H1 (cell line): ENCODE data around the gene SPIB. TPM values are rescaled to one million over a fixed set of nuclear protein-coding genes. Genes with fewer than 3 reads are reported as not detected.

Source experiments
- CTCF ChIA-PET: fragments of 300-600 bp; sonication (Branson Sonifier 250); formaldehyde crosslinking; loops from one replicate; lab custom pipeline; 2021; ENCODE audit not compliant: partially characterized antibody; lab: Charles Lee
- POLR2A ChIA-PET: fragments of 300-600 bp; sonication (Branson Sonifier 250); formaldehyde crosslinking; loops from one replicate; lab custom pipeline; 2021; ENCODE audit warnings: inconsistent platforms; ENCODE audit not compliant: partially characterized antibody; lab: Charles Lee
- DNase-seq, 2 experiments: peaks; one replicate each; pipeline versions ENCODE4 v3.0.0 to v3.0.0-alpha.2; 2010 to 2022; ENCODE audit warnings: low spot score in 2 of 2, low read depth in 1 of 2, mixed read lengths in 1 of 2
- FAIRE-seq: peaks from 2 replicates; lab custom pipeline; 2011; peaks lifted over from hg19 to GRCh38; lab: Jason Lieb, UNC
- H2AFZ ChIP-seq: 2 replicates; pipeline ENCODE4 v1.8.1; 2012; ENCODE audit warnings: low read length, inconsistent platforms
- H2AK5ac ChIP-seq: 2 replicates; pipeline ENCODE4 v1.6.1; 2013; ENCODE audit warnings: low read depth, low read length
- H2BK120ac ChIP-seq: replicated peaks from 2 replicates; pipeline ENCODE3; 2013; ENCODE audit warnings: low read depth, low read length, inconsistent platforms
- H2BK12ac ChIP-seq: 2 replicates; pipeline ENCODE4 v1.6.1; 2013; ENCODE audit warnings: low read depth, low read length
- H2BK15ac ChIP-seq: 2 replicates; pipeline ENCODE4 v1.6.1; 2013; ENCODE audit warnings: low read length
- H2BK20ac ChIP-seq: 2 replicates; pipeline ENCODE4 v1.6.1; 2013; ENCODE audit warnings: low read length
- H2BK5ac ChIP-seq: 2 replicates; pipeline ENCODE4 v1.6.1; 2013; ENCODE audit warnings: low read depth, low read length
- H3K14ac ChIP-seq: 2 replicates; pipeline ENCODE4 v1.6.1; 2013; ENCODE audit warnings: inconsistent platforms; ENCODE audit not compliant: insufficient read length
- H3K18ac ChIP-seq: 2 replicates; pipeline ENCODE4 v1.6.1; 2013; ENCODE audit warnings: low read length; ENCODE audit errors: extremely low read depth
- H3K23ac ChIP-seq: 2 replicates; pipeline ENCODE4 v1.6.1; 2013; ENCODE audit warnings: inconsistent platforms; ENCODE audit not compliant: insufficient read length
- H3K23me2 ChIP-seq: 2 replicates; pipeline ENCODE4 v1.6.1; 2013; ENCODE audit warnings: low read depth, low read length
- H3K27ac ChIP-seq: 2 replicates; pipeline ENCODE4 v1.6.1; 2011; ENCODE audit warnings: low read depth, low read length, inconsistent platforms
- H3K27me3 ChIP-seq, 4 experiments: replicated peaks in 1 of 4; 1 replicate in 1 of 4; 2 replicates in 3 of 4; pipeline versions ENCODE4 v1.6.1 to v1.8.1; 2011 to 2013; ENCODE audit warnings: low read length in 3 of 4, mild to moderate bottlenecking in 3 of 4, inconsistent platforms in 2 of 4, mixed read lengths in 2 of 4, moderate library complexity in 1 of 4; ENCODE audit not compliant: control insufficient read depth in 3 of 4, insufficient read depth in 3 of 4; ENCODE audit errors: extremely low read depth in 1 of 4
- H3K36me3 ChIP-seq, 4 experiments: 2 replicates each; pipeline versions ENCODE4 v1.6.1 to v1.8.1; 2011 to 2013; ENCODE audit warnings: mild to moderate bottlenecking in 4 of 4, low read length in 3 of 4, moderate library complexity in 2 of 4, control low read depth in 1 of 4, inconsistent platforms in 1 of 4; ENCODE audit not compliant: insufficient read depth in 4 of 4, control insufficient read depth in 2 of 4
- H3K4ac ChIP-seq: replicated peaks from 2 replicates; pipeline ENCODE3; 2013; ENCODE audit warnings: low read length, low read depth, mixed read lengths, inconsistent platforms; ENCODE audit not compliant: insufficient read length
- H3K4me1 ChIP-seq, 4 experiments: replicated peaks in 1 of 4; 1 replicate in 1 of 4; 2 replicates in 3 of 4; pipeline versions ENCODE4 v1.6.1 to v1.8.1; 2011 to 2013; ENCODE audit warnings: low read length in 3 of 4, inconsistent platforms in 2 of 4, mixed read lengths in 1 of 4; ENCODE audit not compliant: insufficient read depth in 4 of 4, control insufficient read depth in 3 of 4
- H3K4me2 ChIP-seq, 2 experiments: 2 replicates each; pipeline versions ENCODE4 v1.6.1 to v1.8.1; 2011 to 2013; ENCODE audit warnings: low read depth in 2 of 2, low read length in 2 of 2, control low read depth in 1 of 2, inconsistent platforms in 1 of 2, mild to moderate bottlenecking in 1 of 2; ENCODE audit not compliant: insufficient read depth in 1 of 2
- H3K4me3 ChIP-seq, 4 experiments: fragments of 200-600, 300-600 bp in 1 of 4; sonication (generic), shearing (Covaris generic), sonication (Bioruptor Twin) in 1 of 4; 2 replicates each; pipeline versions ENCODE4 v1.5.1 to v1.8.1; 2011 to 2016; ENCODE audit warnings: low read length in 4 of 4, low read depth in 3 of 4, control low read depth in 2 of 4, inconsistent platforms in 2 of 4, mild to moderate bottlenecking in 2 of 4, mixed read lengths in 1 of 4, moderate library complexity in 1 of 4; ENCODE audit not compliant: insufficient read depth in 2 of 4; ENCODE audit errors: extremely low read depth in 1 of 4
- H3K56ac ChIP-seq: replicated peaks from 2 replicates; pipeline ENCODE3; 2013; ENCODE audit warnings: low read depth, mild to moderate bottlenecking, mixed read lengths, low read length, inconsistent platforms; ENCODE audit not compliant: insufficient read length
- H3K79me1 ChIP-seq: 2 replicates; pipeline ENCODE4 v1.6.1; 2013; ENCODE audit warnings: low read depth, low read length, control low read depth
- H3K79me2 ChIP-seq, 2 experiments: 2 replicates each; pipeline versions ENCODE4 v1.6.1 to v1.8.1; 2012 to 2013; ENCODE audit warnings: low read length in 2 of 2, mild to moderate bottlenecking in 2 of 2, inconsistent platforms in 1 of 2; ENCODE audit not compliant: insufficient read depth in 2 of 2, control insufficient read depth in 1 of 2
- H3K9ac ChIP-seq, 4 experiments: replicated peaks in 1 of 4; 1 replicate in 1 of 4; 2 replicates in 3 of 4; pipeline versions ENCODE4 v1.6.1 to v1.8.1; 2011 to 2013; ENCODE audit warnings: low read depth in 3 of 4, low read length in 3 of 4, control low read depth in 2 of 4, mild to moderate bottlenecking in 2 of 4, moderate library complexity in 2 of 4, inconsistent platforms in 1 of 4; ENCODE audit errors: extremely low read depth in 1 of 4
- H3K9me3 ChIP-seq, 2 experiments: 2 replicates each; pipeline versions ENCODE4 v1.6.1 to v1.8.1; 2012 to 2013; ENCODE audit warnings: mild to moderate bottlenecking in 2 of 2, moderate library complexity in 2 of 2, control low read depth in 1 of 2, inconsistent platforms in 1 of 2, low read depth in 1 of 2, low read length in 1 of 2, mixed read lengths in 1 of 2; ENCODE audit not compliant: insufficient read depth in 2 of 2
- H4K20me1 ChIP-seq, 2 experiments: replicated peaks in 1 of 2; 2 replicates each; pipeline versions ENCODE3 to v1.8.1; 2011 to 2013; ENCODE audit warnings: inconsistent platforms in 2 of 2, low read length in 2 of 2, mild to moderate bottlenecking in 1 of 2; ENCODE audit not compliant: insufficient read depth in 2 of 2, control insufficient read depth in 1 of 2
- H4K5ac ChIP-seq: 2 replicates; pipeline ENCODE4 v1.6.1; 2013; ENCODE audit warnings: low read length, low read depth, mixed read lengths, inconsistent platforms; ENCODE audit not compliant: insufficient read length
- H4K8ac ChIP-seq: 2 replicates; pipeline ENCODE4 v1.8.0; 2013; ENCODE audit warnings: mild to moderate bottlenecking, moderate library complexity, low read length, inconsistent platforms; ENCODE audit not compliant: insufficient read depth; ENCODE audit errors: extremely low read depth
- H4K91ac ChIP-seq: replicated peaks from 2 replicates; pipeline ENCODE3; 2013; ENCODE audit warnings: low read length, mixed read lengths, inconsistent platforms; ENCODE audit not compliant: insufficient read length
- CBX5 ChIP-seq: fragments of 300-800, 300-1000 bp; sonication (generic); IDR thresholded peaks from 2 replicates; pipeline ENCODE4 v1.7.1; 2016; ENCODE audit warnings: antibody characterized with exemption, low read length, low read depth
- CTBP2 ChIP-seq: IDR thresholded peaks from 2 replicates; pipeline ENCODE4 v1.7.0; 2011; ENCODE audit warnings: borderline replicate concordance, mild to moderate bottlenecking, moderate library complexity, mixed read lengths, low read length; ENCODE audit not compliant: insufficient read depth, insufficient read length
- FOSL1 ChIP-seq: IDR thresholded peaks from 2 replicates; pipeline ENCODE4 v1.6.1; 2011; ENCODE audit warnings: mild to moderate bottlenecking, low read depth, low read length, moderate library complexity; ENCODE audit not compliant: insufficient read depth
- SIX5 ChIP-seq: IDR thresholded peaks from 2 replicates; pipeline ENCODE4 v1.6.1; 2011; ENCODE audit warnings: mild to moderate bottlenecking, low read depth, low read length
- TEAD4 ChIP-seq: IDR thresholded peaks from 2 replicates; pipeline ENCODE4 v1.6.1; 2012; ENCODE audit warnings: low read depth, low read length, inconsistent platforms, mixed read lengths
- WGBS, 2 experiments: shearing (Covaris generic) in 1 of 2; methylation state at CpG; one replicate each; pipeline versions ENCODE4 v1.1.6 to v1.1.7; 2013 to 2015; ENCODE audit warnings: low lambda C conversion rate in 2 of 2, mixed read lengths in 2 of 2, inconsistent platforms in 1 of 2, low coverage in 1 of 2, missing lambda C conversion rate in 1 of 2; ENCODE audit not compliant: insufficient replicate concordance in 2 of 2, insufficient coverage in 1 of 2, insufficient read length in 1 of 2; ENCODE audit errors: extremely low coverage in 1 of 2, missing lambda C conversion rate in 1 of 2; 5-methylcytosine and 5-hydroxymethylcytosine counted together
- polyA plus RNA-seq, 7 experiments: library from polyadenylated mRNA; depleted of rRNA in 3 of 7; stranded (reverse) in 5 of 7; unstranded in 2 of 7; fragments of >200 nt in 5 of 7; fragments of 200-250 nt in 2 of 7; gene quantifications; 1 replicate in 5 of 7; 2 replicates in 1 of 7; 4 replicates in 1 of 7; pipeline versions ENCODE4 v1.2.1 to v1.2.3, GENCODE V29; 2011 to 2013; ENCODE audit warnings: missing spikeins in 2 of 7, mixed read lengths in 2 of 7
- total RNA-seq: library from RNA; stranded (reverse); fragmentation: NEBNext Ultra II Directional; extraction: Animal tissue kit (Norgen Biotek cat#: 25700); gene quantifications from 2 replicates; pipeline ENCODE4 v1.2.1, GENCODE V29; 2021
- TF ChIP-seq, protein P1 (sequence below), 3 experiments: IDR thresholded peaks; 1 replicate in 2 of 3; 2 replicates in 1 of 3; pipeline versions ENCODE4 v1.5.1 to v1.6.1; 2011; ENCODE audit warnings: low read length in 3 of 3, mild to moderate bottlenecking in 3 of 3, inconsistent platforms in 2 of 3, low read depth in 1 of 3, moderate library complexity in 1 of 3; ENCODE audit not compliant: insufficient read depth in 1 of 3; ENCODE audit errors: control extremely low read depth in 1 of 3

Gene SPIB
- total and polyA plus RNA-seq, 2 of the 8 experiments (the other 6 are each of a cell fraction or from before 2014, with no cell fraction given): 11.1 to 17.4 TPM

- no peak overlapping the region for H2BK20ac ChIP-seq
- no peak overlapping the region for H4K91ac ChIP-seq
- H2BK12ac ChIP-seq: no peak overlapping the region
- H3K79me1 ChIP-seq: peaks cover 5% of the 10 kb centered on the region; the same call in 1 of the 2 replicates
- H3K4me3 ChIP-seq: no peak overlapping the region
- H3K23ac ChIP-seq: no peak overlapping the region
- FAIRE-seq: no peak
- H3K27me3 ChIP-seq: no peaks in the 10 kb centered on the region
- no peaks in the 10 kb centered on the region for H3K23me2 ChIP-seq
- TF ChIP-seq, protein P1, sequence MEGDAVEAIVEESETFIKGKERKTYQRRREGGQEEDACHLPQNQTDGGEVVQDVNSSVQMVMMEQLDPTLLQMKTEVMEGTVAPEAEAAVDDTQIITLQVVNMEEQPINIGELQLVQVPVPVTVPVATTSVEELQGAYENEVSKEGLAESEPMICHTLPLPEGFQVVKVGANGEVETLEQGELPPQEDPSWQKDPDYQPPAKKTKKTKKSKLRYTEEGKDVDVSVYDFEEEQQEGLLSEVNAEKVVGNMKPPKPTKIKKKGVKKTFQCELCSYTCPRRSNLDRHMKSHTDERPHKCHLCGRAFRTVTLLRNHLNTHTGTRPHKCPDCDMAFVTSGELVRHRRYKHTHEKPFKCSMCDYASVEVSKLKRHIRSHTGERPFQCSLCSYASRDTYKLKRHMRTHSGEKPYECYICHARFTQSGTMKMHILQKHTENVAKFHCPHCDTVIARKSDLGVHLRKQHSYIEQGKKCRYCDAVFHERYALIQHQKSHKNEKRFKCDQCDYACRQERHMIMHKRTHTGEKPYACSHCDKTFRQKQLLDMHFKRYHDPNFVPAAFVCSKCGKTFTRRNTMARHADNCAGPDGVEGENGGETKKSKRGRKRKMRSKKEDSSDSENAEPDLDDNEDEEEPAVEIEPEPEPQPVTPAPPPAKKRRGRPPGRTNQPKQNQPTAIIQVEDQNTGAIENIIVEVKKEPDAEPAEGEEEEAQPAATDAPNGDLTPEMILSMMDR (IDR thresholded peaks at IDR 0.05; ENCODE audit: control extremely low read depth in 1 of 3, insufficient read depth in 1 of 3, low read depth in 1 of 3, low read length in 3 of 3): no peak
- no peak for TF ChIP-seq SIX5
- TF ChIP-seq FOSL1: no peak
- no peak for TF ChIP-seq CTBP2
- no peak for TF ChIP-seq TEAD4
- TF ChIP-seq CBX5: no peak
- no peak overlapping the region for H2BK15ac ChIP-seq
- H4K5ac ChIP-seq: no peak overlapping the region
- no peak for DNase-seq
- no peak overlapping the region for H3K9ac ChIP-seq
- ChIA-PET POLR2A (interaction anchor here (0.7 to 1.4 kb wide), 7 partner anchors 9 to 86 kb away, joined by 3 to 5 read pairs (median 3); no protein-coding TSS in a partner anchor), CTCF (interaction anchor here (0.6 to 1.7 kb wide), 7 partner anchors 14 to 853 kb away, joined by 3 to 7 read pairs (median 4); partner anchors contain the start of gene POLD1)
- no peak overlapping the region for H2AFZ ChIP-seq
- no peak overlapping the region for H4K8ac ChIP-seq
- no peak overlapping the region for H3K27ac ChIP-seq
- H3K4me2 ChIP-seq: no peak overlapping the region
- H2AK5ac ChIP-seq: no peak overlapping the region
- no peak overlapping the region for H3K4ac ChIP-seq
- peaks cover 6 to 27% (median 17%) of the 10 kb centered on the region in 4 experiments for H3K36me3 ChIP-seq
- peaks cover 1 to 4% of the 10 kb centered on the region in 2 experiments for H4K20me1 ChIP-seq
- no peak overlapping the region for H2BK5ac ChIP-seq
- H3K18ac ChIP-seq: no peak overlapping the region
- no peak overlapping the region for H3K56ac ChIP-seq
- no peaks in the 10 kb centered on the region for H3K9me3 ChIP-seq
- H3K4me1 ChIP-seq: no peaks in the 10 kb centered on the region
- H3K79me2 ChIP-seq: peaks cover 0 to 13% of the 10 kb centered on the region in 2 experiments; a peak in 2 of 4 replicates
- H2BK120ac ChIP-seq: no peak overlapping the region
- no peak overlapping the region for H3K14ac ChIP-seq
- WGBS, 2 experiments: 92% methylated on average over 12 of the region's 13 CpGs; no CpG with 5 or more reads in 1 of the 2 experiments
Observed at GRCh38 chr19:50398675-50399367, 19.9 kb upstream of the SPIB start.
